Sigmoid colon (tissue), 4 donors: ENCODE measurements around the gene PRKD1.

ENCODE experiments used
- EP300 ChIP-seq, 4 donors: sonication (generic); formaldehyde crosslinking; IDR thresholded peaks; one replicate each; pipeline ENCODE4 v1.6.1; 2017; ENCODE audit warnings: antibody characterized with exemption in 4 of 4
- POLR2A ChIP-seq, 2 donors: fragments of 450-650 bp; IDR thresholded peaks; one replicate each; pipeline ENCODE4 v1.6.1; 2016; ENCODE audit warnings: antibody characterized with exemption in 2 of 2, mild to moderate bottlenecking in 2 of 2, moderate library complexity in 2 of 2
- POLR2AphosphoS5 ChIP-seq, 4 donors: sonication (generic); formaldehyde crosslinking; IDR thresholded peaks; one replicate each; pipeline ENCODE4 v1.6.1; 2017; ENCODE audit warnings: antibody characterized with exemption in 4 of 4
- TF ChIP-seq, protein P1 (sequence below), 4 experiments: fragments of 450-650 bp in 3 of 4; fragments of 200-600 bp in 1 of 4; IDR thresholded peaks; one replicate each; pipeline ENCODE4 v1.5.1; 2016 to 2019; ENCODE audit warnings: antibody characterized with exemption in 4 of 4, mild to moderate bottlenecking in 3 of 4, moderate library complexity in 2 of 4

DNA sequence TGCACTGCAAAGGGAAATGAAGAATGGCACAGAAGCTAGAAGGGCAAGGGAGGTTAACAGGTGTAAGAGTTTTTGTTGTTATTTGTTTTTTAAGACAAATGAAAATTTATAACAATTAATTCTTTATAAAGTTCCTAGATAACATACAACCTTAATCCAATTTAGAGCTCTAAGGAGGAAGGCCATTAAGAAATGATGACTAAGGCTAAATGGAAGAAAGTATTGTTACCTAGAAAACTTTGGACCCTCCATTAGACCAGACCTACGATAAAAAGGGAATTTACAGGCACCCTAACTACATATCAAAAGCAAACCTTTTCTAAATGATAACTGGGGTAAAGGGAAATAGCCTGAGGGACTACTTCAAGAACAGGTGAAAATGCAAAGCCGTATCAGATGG lies 130.8 kb downstream of the PRKD1 start:
- TF ChIP-seq, protein P1, sequence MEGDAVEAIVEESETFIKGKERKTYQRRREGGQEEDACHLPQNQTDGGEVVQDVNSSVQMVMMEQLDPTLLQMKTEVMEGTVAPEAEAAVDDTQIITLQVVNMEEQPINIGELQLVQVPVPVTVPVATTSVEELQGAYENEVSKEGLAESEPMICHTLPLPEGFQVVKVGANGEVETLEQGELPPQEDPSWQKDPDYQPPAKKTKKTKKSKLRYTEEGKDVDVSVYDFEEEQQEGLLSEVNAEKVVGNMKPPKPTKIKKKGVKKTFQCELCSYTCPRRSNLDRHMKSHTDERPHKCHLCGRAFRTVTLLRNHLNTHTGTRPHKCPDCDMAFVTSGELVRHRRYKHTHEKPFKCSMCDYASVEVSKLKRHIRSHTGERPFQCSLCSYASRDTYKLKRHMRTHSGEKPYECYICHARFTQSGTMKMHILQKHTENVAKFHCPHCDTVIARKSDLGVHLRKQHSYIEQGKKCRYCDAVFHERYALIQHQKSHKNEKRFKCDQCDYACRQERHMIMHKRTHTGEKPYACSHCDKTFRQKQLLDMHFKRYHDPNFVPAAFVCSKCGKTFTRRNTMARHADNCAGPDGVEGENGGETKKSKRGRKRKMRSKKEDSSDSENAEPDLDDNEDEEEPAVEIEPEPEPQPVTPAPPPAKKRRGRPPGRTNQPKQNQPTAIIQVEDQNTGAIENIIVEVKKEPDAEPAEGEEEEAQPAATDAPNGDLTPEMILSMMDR (IDR thresholded peaks at IDR 0.05) = no peak
- TF ChIP-seq POLR2AphosphoS5 (IDR thresholded peaks at IDR 0.05) (no peak), EP300 (IDR thresholded peaks at IDR 0.05) (no peak), POLR2A (IDR thresholded peaks at IDR 0.05) (no peak)
